Prostate gland (tissue), 2 donors: ENCODE data around the gene MTPN.

ENCODE experiments used
- POLR2A ChIP-seq: fragments of 450-650 bp; IDR thresholded peaks from one replicate; pipeline ENCODE4 v1.6.1; 2016; ENCODE audit warnings: antibody characterized with exemption, mild to moderate bottlenecking
- POLR2AphosphoS5 ChIP-seq: sonication (generic); formaldehyde crosslinking; IDR thresholded peaks from one replicate; pipeline ENCODE4 v1.6.1; 2017; ENCODE audit warnings: antibody characterized with exemption
- TF ChIP-seq, protein P1 (sequence below), 4 experiments: fragments of 200-600 bp in 2 of 4; fragments of 450-650 bp in 2 of 4; sonication (generic) in 2 of 4; IDR thresholded peaks; 1 replicate in 3 of 4; 2 replicates in 1 of 4; pipeline ENCODE4 v1.5.1; 2016 to 2019; ENCODE audit warnings: antibody characterized with exemption in 4 of 4, mild to moderate bottlenecking in 2 of 4, moderate library complexity in 2 of 4

GRCh38 chr7:136018104-136018503, 40.9 kb upstream of the MTPN start:
- TF ChIP-seq, protein P1, sequence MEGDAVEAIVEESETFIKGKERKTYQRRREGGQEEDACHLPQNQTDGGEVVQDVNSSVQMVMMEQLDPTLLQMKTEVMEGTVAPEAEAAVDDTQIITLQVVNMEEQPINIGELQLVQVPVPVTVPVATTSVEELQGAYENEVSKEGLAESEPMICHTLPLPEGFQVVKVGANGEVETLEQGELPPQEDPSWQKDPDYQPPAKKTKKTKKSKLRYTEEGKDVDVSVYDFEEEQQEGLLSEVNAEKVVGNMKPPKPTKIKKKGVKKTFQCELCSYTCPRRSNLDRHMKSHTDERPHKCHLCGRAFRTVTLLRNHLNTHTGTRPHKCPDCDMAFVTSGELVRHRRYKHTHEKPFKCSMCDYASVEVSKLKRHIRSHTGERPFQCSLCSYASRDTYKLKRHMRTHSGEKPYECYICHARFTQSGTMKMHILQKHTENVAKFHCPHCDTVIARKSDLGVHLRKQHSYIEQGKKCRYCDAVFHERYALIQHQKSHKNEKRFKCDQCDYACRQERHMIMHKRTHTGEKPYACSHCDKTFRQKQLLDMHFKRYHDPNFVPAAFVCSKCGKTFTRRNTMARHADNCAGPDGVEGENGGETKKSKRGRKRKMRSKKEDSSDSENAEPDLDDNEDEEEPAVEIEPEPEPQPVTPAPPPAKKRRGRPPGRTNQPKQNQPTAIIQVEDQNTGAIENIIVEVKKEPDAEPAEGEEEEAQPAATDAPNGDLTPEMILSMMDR (IDR thresholded peaks at IDR 0.05) = no peak
- no peak for TF ChIP-seq POLR2AphosphoS5
- TF ChIP-seq POLR2A = no peak
